Astrocyte (in vitro differentiated cells and primary cell): ENCODE results near the gene THPO. TPM values are rescaled to one million over a fixed set of nuclear protein-coding genes. Genes with fewer than 3 reads are reported as not detected.

Experiments
- DNase-seq: peaks from one replicate; pipeline ENCODE4 v3.0.0-alpha.2; 2010; ENCODE audit warnings: low read depth
- FAIRE-seq: peaks from 2 replicates; lab custom pipeline; 2011; peaks lifted over from hg19 to GRCh38; lab: Jason Lieb, UNC
- H2AFZ ChIP-seq: 2 replicates; pipeline ENCODE4 v1.6.0; 2012; ENCODE audit warnings: low read depth, low read length, inconsistent platforms
- H3K27ac ChIP-seq: 2 replicates; pipeline ENCODE4 v1.5.1; 2011; ENCODE audit warnings: low read depth, low read length, inconsistent platforms
- H3K27me3 ChIP-seq: 2 replicates; pipeline ENCODE4 v1.6.0; 2011; ENCODE audit warnings: low read length, inconsistent platforms; ENCODE audit not compliant: insufficient read depth
- H3K36me3 ChIP-seq: 2 replicates; pipeline ENCODE4 v1.5.1; 2011; ENCODE audit warnings: low read length, inconsistent platforms; ENCODE audit not compliant: insufficient read depth
- H3K4me1 ChIP-seq: 2 replicates; pipeline ENCODE4 v1.5.1; 2011; ENCODE audit warnings: low read length, inconsistent platforms; ENCODE audit not compliant: insufficient read depth
- H3K4me2 ChIP-seq: 2 replicates; pipeline ENCODE4 v1.6.0; 2012; ENCODE audit warnings: low read length, inconsistent platforms
- H3K4me3 ChIP-seq: 2 replicates; pipeline ENCODE4 v1.5.1; 2011; ENCODE audit warnings: low read depth, mild to moderate bottlenecking, low read length, inconsistent platforms; ENCODE audit not compliant: insufficient read depth
- H3K79me2 ChIP-seq: 2 replicates; pipeline ENCODE4 v1.6.0; 2012; ENCODE audit warnings: mild to moderate bottlenecking, low read length, inconsistent platforms; ENCODE audit not compliant: insufficient read depth
- H3K9ac ChIP-seq: 2 replicates; pipeline ENCODE4 v1.6.0; 2012; ENCODE audit warnings: mild to moderate bottlenecking, low read length, inconsistent platforms
- H3K9me3 ChIP-seq: 2 replicates; pipeline ENCODE4 v1.5.1; 2012; ENCODE audit warnings: low read depth, mild to moderate bottlenecking, low read length, inconsistent platforms; ENCODE audit not compliant: insufficient read depth
- H4K20me1 ChIP-seq: 2 replicates; pipeline ENCODE4 v1.6.0; 2012; ENCODE audit warnings: low read length, inconsistent platforms; ENCODE audit not compliant: insufficient read depth
- H3K27ac Mint-ChIP-seq: one replicate; pipeline ENCODE4 v1.8.0; 2021; ENCODE audit warnings: mild to moderate bottlenecking, mixed read lengths; ENCODE audit not compliant: unreplicated experiment
- H3K27me3 Mint-ChIP-seq: one replicate; pipeline ENCODE4 v1.8.0; 2021; ENCODE audit warnings: low read depth, mixed read lengths; ENCODE audit not compliant: unreplicated experiment
- H3K36me3 Mint-ChIP-seq: one replicate; pipeline ENCODE4 v1.8.0; 2021; ENCODE audit warnings: low read depth, mixed read lengths; ENCODE audit not compliant: unreplicated experiment
- H3K4me1 Mint-ChIP-seq: one replicate; pipeline ENCODE4 v1.8.0; 2021; ENCODE audit warnings: low read depth, mixed read lengths; ENCODE audit not compliant: unreplicated experiment
- H3K4me3 Mint-ChIP-seq: one replicate; pipeline ENCODE4 v1.8.0; 2021; ENCODE audit warnings: mild to moderate bottlenecking, moderate library complexity, mixed read lengths; ENCODE audit not compliant: unreplicated experiment
- H3K9me3 Mint-ChIP-seq: one replicate; pipeline ENCODE4 v1.8.0; 2021; ENCODE audit warnings: mild to moderate bottlenecking, mixed read lengths; ENCODE audit not compliant: unreplicated experiment
- CTCF ChIP-seq: IDR thresholded peaks from 2 replicates; pipeline ENCODE4 v1.5.1; 2011; ENCODE audit warnings: low read depth, mild to moderate bottlenecking, inconsistent platforms, low read length, moderate library complexity; ENCODE audit not compliant: insufficient read depth
- EZH2 ChIP-seq: IDR thresholded peaks from 2 replicates; pipeline ENCODE4 v1.6.1; 2012; ENCODE audit warnings: mild to moderate bottlenecking, low read length, inconsistent platforms; ENCODE audit not compliant: insufficient read depth
- total RNA-seq: library from RNA; stranded (reverse); gene quantifications from 2 replicates; pipeline ENCODE4 v1.2.1, GENCODE V29; 2021

THPO gene
- total RNA-seq, 1 donor from 2014 or later, result 0.25 TPM

DNA sequence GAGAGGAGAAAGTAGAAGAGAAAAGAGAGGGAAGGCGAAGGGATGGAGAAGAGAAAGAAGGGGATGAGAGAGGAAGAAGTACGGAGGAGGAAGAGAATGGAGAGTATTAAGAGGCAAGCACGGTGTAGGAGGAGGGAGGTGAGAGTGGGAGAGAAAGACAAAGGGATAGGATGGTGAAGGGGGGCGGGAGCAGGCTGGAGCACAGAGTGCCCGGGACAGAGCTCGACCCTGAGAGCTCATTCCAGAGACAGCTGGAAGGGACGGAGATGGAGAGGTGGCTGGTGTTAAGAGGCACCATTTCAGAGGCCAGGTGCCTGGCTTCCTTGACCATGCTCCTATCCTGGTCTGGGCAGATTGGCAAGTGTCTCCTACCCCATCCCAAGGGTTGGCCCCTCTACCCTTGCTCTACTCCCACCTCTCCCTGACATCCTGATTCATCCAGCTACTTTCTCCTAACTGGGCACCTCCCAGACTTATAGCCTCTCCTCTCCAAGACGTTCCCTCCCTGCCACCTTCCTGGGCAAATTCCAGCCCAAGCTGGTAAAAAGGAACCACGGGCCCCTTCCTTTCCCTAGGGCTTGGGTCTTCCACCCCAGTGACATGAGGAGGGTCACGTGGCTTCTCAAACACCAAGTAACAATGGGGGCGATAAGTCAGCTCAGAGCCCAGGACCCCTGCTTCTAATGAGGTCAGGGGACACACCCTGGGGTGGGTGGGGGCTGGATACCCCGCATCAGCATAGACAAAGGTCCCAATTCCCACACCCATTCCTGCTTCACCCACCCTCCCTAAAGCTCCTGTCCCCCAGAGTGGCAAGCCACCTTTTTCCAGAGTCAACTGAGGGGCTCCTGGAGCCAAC, 17.7 kb downstream of the THPO start:
- peak overlapping the region; percentile 92 for H2AFZ ChIP-seq
- no peaks in the 10 kb centered on the region for H3K9me3 ChIP-seq
- H3K79me2 ChIP-seq, result peaks cover 33% of the 10 kb centered on the region
- no peak overlapping the region for H3K27ac ChIP-seq
- peaks cover 24% of the 10 kb centered on the region for H3K4me1 Mint-ChIP-seq
- H3K36me3 Mint-ChIP-seq, result peaks cover 17% of the 10 kb centered on the region
- H3K9me3 Mint-ChIP-seq, result no peaks in the 10 kb centered on the region
- peak overlapping the region; percentile 53 for H3K27ac Mint-ChIP-seq
- no peak for TF ChIP-seq EZH2
- no peak for DNase-seq
- H3K4me3 Mint-ChIP-seq, result peak overlapping the region; percentile 88
- no peaks in the 10 kb centered on the region for H3K27me3 ChIP-seq
- no peak for FAIRE-seq
- peak overlapping the region; percentile 92 for H3K4me2 ChIP-seq
- H3K4me1 ChIP-seq, result peaks cover 10% of the 10 kb centered on the region
- H3K4me3 ChIP-seq, result peak overlapping the region; percentile 82
- no peaks in the 10 kb centered on the region for H3K27me3 Mint-ChIP-seq
- peaks cover 17% of the 10 kb centered on the region for H4K20me1 ChIP-seq
- peak overlapping the region; percentile 88 for H3K9ac ChIP-seq
- peaks cover 6% of the 10 kb centered on the region for H3K36me3 ChIP-seq

DNA sequence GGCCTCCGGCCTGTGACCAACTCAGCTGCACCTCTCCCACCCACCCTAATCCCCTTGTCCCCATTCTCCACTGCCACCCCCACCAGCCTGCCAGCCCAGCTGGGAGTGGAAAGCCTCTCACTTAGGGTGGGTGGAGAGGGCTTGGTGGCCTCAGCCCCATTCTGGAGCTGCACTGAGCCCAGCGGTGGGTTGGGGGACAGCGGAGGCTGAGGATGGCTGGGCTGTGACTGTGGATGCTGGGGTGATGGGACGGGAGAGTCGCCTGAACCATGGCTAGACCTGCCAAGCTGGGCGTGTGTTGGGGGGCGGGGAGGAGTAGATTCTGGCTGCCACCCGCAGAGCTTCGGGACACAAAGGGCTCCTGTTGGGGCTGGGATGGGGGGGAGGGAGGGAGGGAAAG, 18.4 kb downstream of the THPO start:
- Histone ChIP-seq H3K9me3 (no peaks in the 10 kb centered on the region), H2AFZ (no peak overlapping the region), H4K20me1 (peaks cover 20% of the 10 kb centered on the region), H3K4me1 (peaks cover 8% of the 10 kb centered on the region), H3K27me3 (no peaks in the 10 kb centered on the region), H3K9ac (no peak overlapping the region), H3K27ac (no peak overlapping the region), H3K4me2 (peak overlapping the region; percentile 11), H3K36me3 (no peaks in the 10 kb centered on the region), H3K4me3 (no peak overlapping the region), H3K79me2 (peaks cover 26% of the 10 kb centered on the region)
- Mint-ChIP-seq H3K27me3 (no peaks in the 10 kb centered on the region), H3K4me3 (no peak overlapping the region), H3K9me3 (no peaks in the 10 kb centered on the region), H3K36me3 (peaks cover 14% of the 10 kb centered on the region), H3K4me1 (peaks cover 19% of the 10 kb centered on the region), H3K27ac (no peak overlapping the region)
- TF ChIP-seq CTCF (no peak), EZH2 (no peak)
- no peak for FAIRE-seq
- no peak for DNase-seq

DNA sequence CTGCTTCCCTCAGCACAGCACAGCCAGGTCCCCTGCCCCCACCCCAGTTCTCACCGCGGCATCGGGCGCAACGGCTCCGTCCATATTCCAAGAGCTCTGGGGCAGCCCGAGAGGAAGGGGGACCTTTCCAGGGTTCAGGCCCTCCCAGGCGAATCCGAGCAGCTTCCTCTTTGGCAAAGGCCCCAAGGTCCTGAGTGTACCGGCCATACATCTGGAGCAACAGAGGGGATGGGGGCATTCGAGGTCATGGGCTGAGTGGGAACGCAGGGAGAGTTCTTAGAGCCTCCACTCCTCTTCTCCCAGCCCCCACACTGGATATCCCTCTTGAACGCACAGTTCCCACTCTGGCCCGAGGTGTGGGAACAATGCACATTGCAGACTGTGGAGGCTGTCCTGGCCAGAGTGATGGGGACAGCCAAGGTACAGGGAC, 19.1 kb downstream of the THPO start:
- no peaks in the 10 kb centered on the region for H3K27me3 Mint-ChIP-seq
- FAIRE-seq (no peak), DNase-seq (no peak)
- Histone ChIP-seq H3K4me1 (peaks cover 8% of the 10 kb centered on the region), H3K9me3 (no peaks in the 10 kb centered on the region), H4K20me1 (peaks cover 17% of the 10 kb centered on the region), H3K27me3 (no peaks in the 10 kb centered on the region), H3K4me3 (no peak overlapping the region), H3K36me3 (no peaks in the 10 kb centered on the region), H3K9ac (no peak overlapping the region), H3K4me2 (no peak overlapping the region), H2AFZ (no peak overlapping the region), H3K27ac (no peak overlapping the region), H3K79me2 (peaks cover 19% of the 10 kb centered on the region)
- H3K27ac Mint-ChIP-seq, result no peak overlapping the region
- no peak overlapping the region for H3K4me3 Mint-ChIP-seq
- no peak for TF ChIP-seq CTCF
- no peak for TF ChIP-seq EZH2
- H3K36me3 Mint-ChIP-seq, result peaks cover 11% of the 10 kb centered on the region
- H3K9me3 Mint-ChIP-seq, result no peaks in the 10 kb centered on the region
- H3K4me1 Mint-ChIP-seq, result peaks cover 16% of the 10 kb centered on the region
